Neural cell (in vitro differentiated cells): ENCODE measurements around the gene NINJ1. TPM values are rescaled to one million over a fixed set of nuclear protein-coding genes. Genes with fewer than 3 reads are reported as not detected.

Experiments used
- H2AFZ ChIP-seq: fragments of 200-600, 300-800 bp; sonication (generic), shearing (Covaris generic); 2 replicates; pipeline ENCODE4 v1.6.0; 2014; ENCODE audit warnings: low read depth, mild to moderate bottlenecking, antibody characterized with exemption, low read length, moderate library complexity
- H3F3A ChIP-seq: fragments of 200-600 bp; shearing (Covaris generic); 2 replicates; pipeline ENCODE4 v1.6.1; 2016; ENCODE audit warnings: mild to moderate bottlenecking, moderate library complexity, mixed read lengths, antibody characterized with exemption, low read length; ENCODE audit not compliant: insufficient read depth, poor library complexity, severe bottlenecking
- H3K27ac ChIP-seq: fragments of 200-600, 300-800 bp; sonication (generic), shearing (Covaris generic); 2 replicates; pipeline ENCODE4 v1.5.1; 2014; ENCODE audit warnings: mild to moderate bottlenecking, low read length, moderate library complexity
- H3K27me3 ChIP-seq: fragments of 300-800, 200-600 bp; sonication (generic), shearing (Covaris generic); 2 replicates; pipeline ENCODE4 v1.6.0; 2014; ENCODE audit warnings: mild to moderate bottlenecking, low read depth, low read length, moderate library complexity; ENCODE audit not compliant: insufficient read depth
- H3K36me3 ChIP-seq: fragments of 300-800, 200-600 bp; sonication (generic), shearing (Covaris generic); 2 replicates; pipeline ENCODE4 v1.5.1; 2014; ENCODE audit warnings: mild to moderate bottlenecking, antibody characterized with exemption, low read length, moderate library complexity; ENCODE audit not compliant: insufficient read depth
- H3K4me2 ChIP-seq: fragments of 300-800, 200-600 bp; sonication (generic), shearing (Covaris generic); 2 replicates; pipeline ENCODE4 v1.6.0; 2014; ENCODE audit warnings: mild to moderate bottlenecking, low read length
- H3K4me3 ChIP-seq: fragments of 300-800, 200-600 bp; sonication (generic), shearing (Covaris generic); 2 replicates; pipeline ENCODE4 v1.5.1; 2014; ENCODE audit warnings: mild to moderate bottlenecking, low read length, moderate library complexity
- H3K79me2 ChIP-seq: fragments of 200-600 bp; shearing (Covaris generic); replicated peaks from 2 replicates; pipeline ENCODE4 v1.6.0; 2014; ENCODE audit warnings: mild to moderate bottlenecking, low read length, moderate library complexity; ENCODE audit not compliant: insufficient read depth
- H3K9ac ChIP-seq: fragments of 300-800, 200-600 bp; sonication (generic), shearing (Covaris generic); 2 replicates; pipeline ENCODE4 v1.6.1; 2016; ENCODE audit warnings: mild to moderate bottlenecking, low read length, mixed read lengths
- H3K9me2 ChIP-seq: fragments of 200-600 bp; shearing (Covaris generic); 2 replicates; pipeline ENCODE4 v1.6.1; 2016; ENCODE audit warnings: mild to moderate bottlenecking, low read length, mixed read lengths; ENCODE audit not compliant: insufficient read depth
- H3K9me3 ChIP-seq: fragments of 200-600, 300-800 bp; sonication (generic), shearing (Covaris generic); 2 replicates; pipeline ENCODE4 v1.6.1; 2016; ENCODE audit warnings: mild to moderate bottlenecking, mixed run types, low read length, moderate library complexity, mixed read lengths
- H4K20me1 ChIP-seq: fragments of 200-600 bp; shearing (Covaris generic); 2 replicates; pipeline ENCODE4 v1.6.1; 2016; ENCODE audit warnings: mild to moderate bottlenecking, mixed run types; ENCODE audit not compliant: insufficient read depth
- CTCF ChIP-seq: fragments of 450-650 bp; IDR thresholded peaks from 2 replicates; pipeline ENCODE4 v1.5.1; 2014; ENCODE audit warnings: antibody characterized with exemption, mild to moderate bottlenecking, moderate library complexity; ENCODE audit not compliant: poor library complexity, severe bottlenecking
- EP300 ChIP-seq: fragments of 450-650 bp; conservative IDR thresholded peaks from 2 replicates; pipeline ENCODE4 v1.6.1; 2014; ENCODE audit warnings: antibody characterized with exemption, mild to moderate bottlenecking, moderate library complexity; ENCODE audit not compliant: poor library complexity, severe bottlenecking
- EZH2 ChIP-seq: fragments of 200-600, 300-800 bp; shearing (Covaris generic), sonication (generic); IDR thresholded peaks from 2 replicates; pipeline ENCODE4 v1.6.1; 2014; ENCODE audit warnings: antibody characterized with exemption, low read length, borderline replicate concordance, mild to moderate bottlenecking; ENCODE audit not compliant: insufficient read depth, poor library complexity, severe bottlenecking
- MXI1 ChIP-seq: fragments of 450-650 bp; conservative IDR thresholded peaks from 2 replicates; pipeline ENCODE4 v1.6.1; 2014; ENCODE audit warnings: antibody characterized with exemption, mild to moderate bottlenecking; ENCODE audit not compliant: poor library complexity, severe bottlenecking
- POLR2AphosphoS5 ChIP-seq: IDR thresholded peaks from 2 replicates; pipeline ENCODE4 v1.6.1; 2012
- RAD21 ChIP-seq: fragments of 450-650 bp; conservative IDR thresholded peaks from 2 replicates; pipeline ENCODE4 v1.6.1; 2014; ENCODE audit warnings: antibody characterized with exemption, mild to moderate bottlenecking, moderate library complexity
- SMC3 ChIP-seq: fragments of 450-650 bp; conservative IDR thresholded peaks from 2 replicates; pipeline ENCODE4 v1.6.1; 2014; ENCODE audit warnings: antibody characterized with exemption, mild to moderate bottlenecking, moderate library complexity; ENCODE audit not compliant: poor library complexity
- TAF1 ChIP-seq: IDR thresholded peaks from 2 replicates; pipeline ENCODE4 v1.6.1; 2012; ENCODE audit warnings: low read depth
- polyA plus RNA-seq: library from polyadenylated mRNA; depleted of rRNA; stranded (reverse); fragments of >200 nt; gene quantifications from 2 replicates; pipeline ENCODE4 v1.2.3, GENCODE V29; 2014
- TF ChIP-seq, protein P1 (sequence below): IDR thresholded peaks from 2 replicates; pipeline ENCODE4 v1.6.1; 2012; ENCODE audit warnings: borderline replicate concordance

The NINJ1 gene
- polyA plus RNA-seq, 1 donor from 2014 or later, result 2.7 TPM

- H3F3A ChIP-seq, result no peaks in the 10 kb centered on the region
- H3K9me2 ChIP-seq, result no peaks in the 10 kb centered on the region
- no peaks in the 10 kb centered on the region for H4K20me1 ChIP-seq
- H3K9ac ChIP-seq, result no peak overlapping the region
- no peak overlapping the region for H3K4me3 ChIP-seq
- no peak overlapping the region for H3K4me2 ChIP-seq
- H3K36me3 ChIP-seq, result no peaks in the 10 kb centered on the region
- no peak for TF ChIP-seq CTCF
- TF ChIP-seq SMC3, result no peak
- no peak for TF ChIP-seq MXI1
- TF ChIP-seq TAF1, result no peak
- TF ChIP-seq RAD21, result no peak
- TF ChIP-seq EZH2, result no peak
- TF ChIP-seq EP300, result no peak
- TF ChIP-seq, protein P1, sequence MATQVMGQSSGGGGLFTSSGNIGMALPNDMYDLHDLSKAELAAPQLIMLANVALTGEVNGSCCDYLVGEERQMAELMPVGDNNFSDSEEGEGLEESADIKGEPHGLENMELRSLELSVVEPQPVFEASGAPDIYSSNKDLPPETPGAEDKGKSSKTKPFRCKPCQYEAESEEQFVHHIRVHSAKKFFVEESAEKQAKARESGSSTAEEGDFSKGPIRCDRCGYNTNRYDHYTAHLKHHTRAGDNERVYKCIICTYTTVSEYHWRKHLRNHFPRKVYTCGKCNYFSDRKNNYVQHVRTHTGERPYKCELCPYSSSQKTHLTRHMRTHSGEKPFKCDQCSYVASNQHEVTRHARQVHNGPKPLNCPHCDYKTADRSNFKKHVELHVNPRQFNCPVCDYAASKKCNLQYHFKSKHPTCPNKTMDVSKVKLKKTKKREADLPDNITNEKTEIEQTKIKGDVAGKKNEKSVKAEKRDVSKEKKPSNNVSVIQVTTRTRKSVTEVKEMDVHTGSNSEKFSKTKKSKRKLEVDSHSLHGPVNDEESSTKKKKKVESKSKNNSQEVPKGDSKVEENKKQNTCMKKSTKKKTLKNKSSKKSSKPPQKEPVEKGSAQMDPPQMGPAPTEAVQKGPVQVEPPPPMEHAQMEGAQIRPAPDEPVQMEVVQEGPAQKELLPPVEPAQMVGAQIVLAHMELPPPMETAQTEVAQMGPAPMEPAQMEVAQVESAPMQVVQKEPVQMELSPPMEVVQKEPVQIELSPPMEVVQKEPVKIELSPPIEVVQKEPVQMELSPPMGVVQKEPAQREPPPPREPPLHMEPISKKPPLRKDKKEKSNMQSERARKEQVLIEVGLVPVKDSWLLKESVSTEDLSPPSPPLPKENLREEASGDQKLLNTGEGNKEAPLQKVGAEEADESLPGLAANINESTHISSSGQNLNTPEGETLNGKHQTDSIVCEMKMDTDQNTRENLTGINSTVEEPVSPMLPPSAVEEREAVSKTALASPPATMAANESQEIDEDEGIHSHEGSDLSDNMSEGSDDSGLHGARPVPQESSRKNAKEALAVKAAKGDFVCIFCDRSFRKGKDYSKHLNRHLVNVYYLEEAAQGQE, result no peak
- TF ChIP-seq POLR2AphosphoS5, result no peak
- H2AFZ ChIP-seq, result no peak overlapping the region
- no peaks in the 10 kb centered on the region for H3K9me3 ChIP-seq
- H3K27ac ChIP-seq, result no peak overlapping the region
- H3K27me3 ChIP-seq, result no peaks in the 10 kb centered on the region
- H3K79me2 ChIP-seq, result no peaks in the 10 kb centered on the region
Observed at GRCh38 chr9:93089481-93089991, 44.5 kb downstream of the NINJ1 start.

- no peaks in the 10 kb centered on the region for H3K79me2 ChIP-seq
- no peaks in the 10 kb centered on the region for H3K36me3 ChIP-seq
- no peaks in the 10 kb centered on the region for H4K20me1 ChIP-seq
- H3K4me2 ChIP-seq, result no peak overlapping the region
- H3K27ac ChIP-seq, result no peak overlapping the region
- no peaks in the 10 kb centered on the region for H3K9me3 ChIP-seq
- no peaks in the 10 kb centered on the region for H3F3A ChIP-seq
- no peak overlapping the region for H3K9ac ChIP-seq
- H3K4me3 ChIP-seq, result no peak overlapping the region
- H2AFZ ChIP-seq, result no peak overlapping the region
- no peaks in the 10 kb centered on the region for H3K9me2 ChIP-seq
- no peaks in the 10 kb centered on the region for H3K27me3 ChIP-seq
- no peak for TF ChIP-seq CTCF
- TF ChIP-seq RAD21, result no peak
- no peak for TF ChIP-seq SMC3
- TF ChIP-seq EZH2, result no peak
- TF ChIP-seq, protein P1, result no peak
- no peak for TF ChIP-seq EP300
- no peak for TF ChIP-seq POLR2AphosphoS5
- TF ChIP-seq MXI1, result no peak
- TF ChIP-seq TAF1, result no peak
Observed at GRCh38 chr9:93089024-93089423, 45.0 kb downstream of the NINJ1 start.
